Measurements from ENCODE around the gene CLECL1.

DNA sequence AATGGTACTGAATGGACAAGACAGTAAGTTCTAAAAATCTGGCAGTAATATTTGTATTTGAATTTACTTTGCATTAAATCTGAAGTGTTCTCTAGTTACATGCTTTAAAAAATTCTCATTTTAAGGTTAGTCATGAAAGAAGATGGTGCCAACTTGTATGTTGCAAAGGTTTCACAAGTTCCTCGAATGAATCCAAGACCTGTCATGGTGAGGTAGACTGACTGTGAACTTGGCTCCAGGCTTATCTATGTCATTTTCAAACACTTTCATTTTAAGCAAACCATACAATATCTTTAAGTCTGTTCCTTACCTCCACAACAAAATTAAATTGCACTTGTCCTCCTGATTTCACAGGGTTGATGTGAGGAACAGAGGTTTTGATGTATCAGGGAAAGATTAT lies 40.0 kb downstream of the CLECL1 start:
- TF ChIP-seq, protein P1, sequence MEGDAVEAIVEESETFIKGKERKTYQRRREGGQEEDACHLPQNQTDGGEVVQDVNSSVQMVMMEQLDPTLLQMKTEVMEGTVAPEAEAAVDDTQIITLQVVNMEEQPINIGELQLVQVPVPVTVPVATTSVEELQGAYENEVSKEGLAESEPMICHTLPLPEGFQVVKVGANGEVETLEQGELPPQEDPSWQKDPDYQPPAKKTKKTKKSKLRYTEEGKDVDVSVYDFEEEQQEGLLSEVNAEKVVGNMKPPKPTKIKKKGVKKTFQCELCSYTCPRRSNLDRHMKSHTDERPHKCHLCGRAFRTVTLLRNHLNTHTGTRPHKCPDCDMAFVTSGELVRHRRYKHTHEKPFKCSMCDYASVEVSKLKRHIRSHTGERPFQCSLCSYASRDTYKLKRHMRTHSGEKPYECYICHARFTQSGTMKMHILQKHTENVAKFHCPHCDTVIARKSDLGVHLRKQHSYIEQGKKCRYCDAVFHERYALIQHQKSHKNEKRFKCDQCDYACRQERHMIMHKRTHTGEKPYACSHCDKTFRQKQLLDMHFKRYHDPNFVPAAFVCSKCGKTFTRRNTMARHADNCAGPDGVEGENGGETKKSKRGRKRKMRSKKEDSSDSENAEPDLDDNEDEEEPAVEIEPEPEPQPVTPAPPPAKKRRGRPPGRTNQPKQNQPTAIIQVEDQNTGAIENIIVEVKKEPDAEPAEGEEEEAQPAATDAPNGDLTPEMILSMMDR (IDR thresholded peaks at IDR 0.05) = no peak
- no peak for TF ChIP-seq POLR2AphosphoS5 (IDR thresholded peaks at IDR 0.05)

Data from upper lobe of left lung (tissue), 4 donors.